Measurements from ENCODE around the gene MTCL1.

GRCh38 chr18:8791171-8791651, 85.9 kb downstream of the MTCL1 start:
- TF ChIP-seq CTCF (IDR thresholded peaks at IDR 0.05): no peak
- no peak for TF ChIP-seq POLR2A (IDR thresholded peaks at IDR 0.05)
- no peak for TF ChIP-seq POLR2AphosphoS5 (IDR thresholded peaks at IDR 0.05)
- TF ChIP-seq EP300 (IDR thresholded peaks at IDR 0.05; ENCODE audit: low read depth): no peak
